Endothelial cell (in vitro differentiated cells): ENCODE measurements around the gene FN1. TPM values are rescaled to one million over a fixed set of nuclear protein-coding genes. Genes with fewer than 3 reads are reported as not detected.

ENCODE experiments used
- DNase-seq: peaks from one replicate; pipeline ENCODE4 v3.0.0; 2021; ENCODE audit warnings: low spot score
- H3K27ac Mint-ChIP-seq: one replicate; pipeline ENCODE4 v1.8.0; 2021; ENCODE audit warnings: mixed read lengths, inconsistent platforms; ENCODE audit not compliant: unreplicated experiment
- H3K27me3 Mint-ChIP-seq: one replicate; pipeline ENCODE4 v1.8.0; 2021; ENCODE audit warnings: mild to moderate bottlenecking, moderate library complexity, mixed read lengths, inconsistent platforms; ENCODE audit not compliant: unreplicated experiment
- H3K36me3 Mint-ChIP-seq: one replicate; pipeline ENCODE4 v1.8.0; 2021; ENCODE audit warnings: mild to moderate bottlenecking, low read depth, mixed read lengths, inconsistent platforms; ENCODE audit not compliant: unreplicated experiment
- H3K4me1 Mint-ChIP-seq: one replicate; pipeline ENCODE4 v1.8.0; 2021; ENCODE audit warnings: mild to moderate bottlenecking, mixed read lengths, inconsistent platforms; ENCODE audit not compliant: unreplicated experiment
- H3K4me3 Mint-ChIP-seq: one replicate; pipeline ENCODE4 v1.8.0; 2021; ENCODE audit warnings: mild to moderate bottlenecking, mixed read lengths, inconsistent platforms; ENCODE audit not compliant: unreplicated experiment
- H3K9me3 Mint-ChIP-seq: one replicate; pipeline ENCODE4 v1.8.0; 2021; ENCODE audit warnings: mixed read lengths, inconsistent platforms; ENCODE audit not compliant: unreplicated experiment
- CTCF ChIP-seq: fragments of 200-600 bp; sonication (generic); IDR thresholded peaks from one replicate; pipeline ENCODE4 v1.5.0; 2021; ENCODE audit warnings: antibody characterized with exemption; ENCODE audit not compliant: unreplicated experiment
- total RNA-seq: library from RNA; stranded (reverse); fragmentation: NEBNext Ultra II Directional; extraction: Animal tissue kit (Norgen Biotek cat#: 25700); gene quantifications from one replicate; pipeline ENCODE4 v1.2.1, GENCODE V29; 2021; ENCODE audit not compliant: unreplicated experiment

The FN1 gene
- total RNA-seq, 1 donor from 2014 or later: 1,159 TPM

GRCh38 chr2:215461836-215462532 is 26.1 kb upstream of the FN1 start:
- DNase-seq: no peak
- H3K4me1 Mint-ChIP-seq: peaks cover 7% of the 10 kb centered on the region
- no peak overlapping the region for H3K27ac Mint-ChIP-seq
- H3K9me3 Mint-ChIP-seq: no peaks in the 10 kb centered on the region
- TF ChIP-seq CTCF: no peak
- H3K27me3 Mint-ChIP-seq: no peaks in the 10 kb centered on the region
- no peak overlapping the region for H3K4me3 Mint-ChIP-seq
- no peaks in the 10 kb centered on the region for H3K36me3 Mint-ChIP-seq

GRCh38 chr2:215460682-215461382 is 25.0 kb upstream of the FN1 start:
- Mint-ChIP-seq H3K9me3 (no peaks in the 10 kb centered on the region), H3K27me3 (no peaks in the 10 kb centered on the region), H3K4me3 (no peak overlapping the region), H3K4me1 (peaks cover 7% of the 10 kb centered on the region), H3K36me3 (no peaks in the 10 kb centered on the region), H3K27ac (no peak overlapping the region)
- no peak for DNase-seq
- no peak for TF ChIP-seq CTCF

GRCh38 chr2:215455958-215456357 is 20.1 kb upstream of the FN1 start:
- Mint-ChIP-seq H3K27me3 (no peaks in the 10 kb centered on the region), H3K4me1 (peaks cover 7% of the 10 kb centered on the region), H3K36me3 (no peaks in the 10 kb centered on the region), H3K9me3 (no peaks in the 10 kb centered on the region), H3K4me3 (no peak overlapping the region), H3K27ac (no peak overlapping the region)
- no peak for DNase-seq
- TF ChIP-seq CTCF: no peak

- peak; percentile 97 for TF ChIP-seq CTCF
- H3K27me3 Mint-ChIP-seq: no peaks in the 10 kb centered on the region
- H3K36me3 Mint-ChIP-seq: no peaks in the 10 kb centered on the region
- H3K27ac Mint-ChIP-seq: no peak overlapping the region
- DNase-seq: no peak
- peaks cover 5% of the 10 kb centered on the region for H3K4me1 Mint-ChIP-seq
- no peaks in the 10 kb centered on the region for H3K9me3 Mint-ChIP-seq
- H3K4me3 Mint-ChIP-seq: no peak overlapping the region
Observed at GRCh38 chr2:215454519-215455246, 18.8 kb upstream of the FN1 start.
